GM23248 (cell line): ENCODE results near the gene CCDC169. TPM values are rescaled to one million over a fixed set of nuclear protein-coding genes. Genes with fewer than 3 reads are reported as not detected.
"Not testable (repeated sequence)": the region's sequence is repeated elsewhere in the genome, so short reads cannot be mapped to it uniquely, and the experiment has no call there.

Experiments used
- DNase-seq: peaks from one replicate; pipeline ENCODE4 v3.0.0-alpha.2; 2015
- H2AFZ ChIP-seq: fragments of 200-600 bp; sonication (generic); 2 replicates; pipeline ENCODE4 v1.6.1; 2016; ENCODE audit warnings: antibody characterized with exemption
- H3F3A ChIP-seq: fragments of 200-600 bp; sonication (generic); 2 replicates; pipeline ENCODE4 v1.6.1; 2016; ENCODE audit warnings: mild to moderate bottlenecking, antibody characterized with exemption, mixed run types; ENCODE audit not compliant: insufficient read depth
- H3K27ac ChIP-seq: fragments of 200-600 bp; sonication (generic); 2 replicates; pipeline ENCODE4 v1.5.1; 2016; ENCODE audit warnings: mild to moderate bottlenecking
- H3K27me3 ChIP-seq: fragments of 200-600 bp; sonication (generic); replicated peaks from 2 replicates; pipeline ENCODE4 v1.6.1; 2016; ENCODE audit warnings: mild to moderate bottlenecking; ENCODE audit not compliant: insufficient read depth
- H3K36me3 ChIP-seq: fragments of 200-600 bp; sonication (generic); 2 replicates; pipeline ENCODE4 v1.6.1; 2016; ENCODE audit warnings: low read depth, mild to moderate bottlenecking
- H3K4me1 ChIP-seq: fragments of 200-600 bp; sonication (generic); 2 replicates; pipeline ENCODE4 v1.6.1; 2016; ENCODE audit warnings: mild to moderate bottlenecking; ENCODE audit not compliant: insufficient read depth
- H3K4me2 ChIP-seq: fragments of 200-600 bp; sonication (generic); one replicate; pipeline ENCODE4 v1.6.1; 2016; ENCODE audit warnings: mild to moderate bottlenecking; ENCODE audit not compliant: unreplicated experiment
- H3K4me3 ChIP-seq: fragments of 200-600 bp; sonication (generic); 2 replicates; pipeline ENCODE4 v1.5.1; 2016; ENCODE audit warnings: mild to moderate bottlenecking
- H3K79me2 ChIP-seq: fragments of 200-600 bp; sonication (generic); 2 replicates; pipeline ENCODE4 v1.6.1; 2016; ENCODE audit warnings: mild to moderate bottlenecking; ENCODE audit not compliant: insufficient read depth
- H3K9ac ChIP-seq: fragments of 200-600 bp; sonication (generic); 2 replicates; pipeline ENCODE4 v1.6.1; 2016; ENCODE audit warnings: mild to moderate bottlenecking
- H3K9me2 ChIP-seq: fragments of 200-600 bp; sonication (generic); 2 replicates; pipeline ENCODE4 v1.6.1; 2016; ENCODE audit warnings: mixed run types, mild to moderate bottlenecking, moderate library complexity; ENCODE audit not compliant: insufficient read depth
- H3K9me3 ChIP-seq: fragments of 200-600 bp; sonication (generic); one replicate; pipeline ENCODE4 v1.6.1; 2017; ENCODE audit warnings: low read depth
- H4K20me1 ChIP-seq: fragments of 200-600 bp; sonication (generic); 2 replicates; pipeline ENCODE4 v1.6.0; 2016; ENCODE audit not compliant: insufficient read depth
- EZH2 ChIP-seq: fragments of 200-600 bp; sonication (generic); IDR thresholded peaks from 2 replicates; pipeline ENCODE4 v1.6.1; 2018; ENCODE audit warnings: antibody characterized with exemption, mild to moderate bottlenecking; ENCODE audit not compliant: insufficient read depth, poor library complexity, severe bottlenecking
- EZH2phosphoT487 ChIP-seq: fragments of 200-600 bp; sonication (generic); IDR thresholded peaks from 2 replicates; pipeline ENCODE4 v1.6.1; 2018; ENCODE audit warnings: antibody characterized with exemption, moderate library complexity, mild to moderate bottlenecking, low read depth; ENCODE audit not compliant: insufficient read depth
- WGBS, 2 experiments: methylation state at CpG; one replicate each; pipeline ENCODE4 v1.1.6; 2015 to 2017; ENCODE audit warnings: low lambda C conversion rate in 2 of 2, low coverage in 1 of 2; ENCODE audit errors: missing lambda C conversion rate in 2 of 2; 5-methylcytosine and 5-hydroxymethylcytosine counted together
- in situ Hi-C: fragments of 300-500 bp; cut with MboI; formaldehyde crosslinking; loops from 2 replicates; pipeline ENCODE4 v1.15.0; 2020
- polyA plus RNA-seq: library from polyadenylated mRNA; unstranded; fragments of >200 nt; fragmentation: Nextera tagmentation; extraction: Ambion mirVana; gene quantifications from 2 replicates; pipeline ENCODE4 v1.2.1, GENCODE V29; 2016
- total RNA-seq: library from RNA; depleted of rRNA; stranded (reverse); fragments of >200 nt; shearing (Covaris generic); gene quantifications from 2 replicates; pipeline ENCODE4 v1.2.3, GENCODE V29; 2014

CCDC169 gene
- total and polyA plus RNA-seq, 2 experiments from 2014 or later, result 0.22 to 0.63 TPM

- Histone ChIP-seq H4K20me1 (no peaks in the 10 kb centered on the region), H3K36me3 (peaks cover 55% of the 10 kb centered on the region), H3K27me3 (no peaks in the 10 kb centered on the region), H3K9me3 (no peaks in the 10 kb centered on the region), H3K9me2 (no peaks in the 10 kb centered on the region), H3K79me2 (peaks cover 98% of the 10 kb centered on the region), H2AFZ (no peak overlapping the region), H3F3A (no peaks in the 10 kb centered on the region), H3K27ac (no peak overlapping the region), H3K4me1 (peaks cover 18% of the 10 kb centered on the region), H3K4me3 (no peak overlapping the region), H3K9ac (no peak overlapping the region), H3K4me2 (no peak overlapping the region)
- no peak for DNase-seq
- WGBS, 2 experiments, result 87 to 92% methylated on average over 4 of the region's 4 CpGs
- in situ Hi-C loops, result no loop called here
- TF ChIP-seq EZH2phosphoT487 (no peak), EZH2 (no peak)
Observed at GRCh38 chr13:36331280-36331679, 33.7 kb upstream of the CCDC169 start.

- Histone ChIP-seq H3K79me2 (peaks cover 79% of the 10 kb centered on the region), H3F3A (no peaks in the 10 kb centered on the region), H2AFZ (no peak overlapping the region), H3K4me1 (peaks cover 18% of the 10 kb centered on the region), H3K27me3 (no peaks in the 10 kb centered on the region), H3K9ac (no peak overlapping the region), H4K20me1 (no peaks in the 10 kb centered on the region), H3K27ac (no peak overlapping the region), H3K4me2 (no peak overlapping the region), H3K9me3 (no peaks in the 10 kb centered on the region), H3K9me2 (no peaks in the 10 kb centered on the region), H3K36me3 (peaks cover 60% of the 10 kb centered on the region), H3K4me3 (no peak overlapping the region)
- in situ Hi-C loops, result no loop called here
- no peak for DNase-seq
- WGBS, 2 experiments, result 90 to 92% methylated on average over 4 of the region's 4 CpGs
- no peak for TF ChIP-seq EZH2
- no peak for TF ChIP-seq EZH2phosphoT487
Observed at GRCh38 chr13:36329361-36329760, 31.7 kb upstream of the CCDC169 start.

- 93 to 98% methylated on average over 2 of the region's 2 CpGs for WGBS, 2 experiments
Observed at GRCh38 chr13:36328821-36329220, 31.2 kb upstream of the CCDC169 start.

GRCh38 chr13:36325912-36326311 lies 28.3 kb upstream of the CCDC169 start:
- no peak for DNase-seq
- no peaks in the 10 kb centered on the region for H3K27me3 ChIP-seq
- H3K4me1 ChIP-seq, result no peaks in the 10 kb centered on the region
- no peak overlapping the region for H3K27ac ChIP-seq
- H3K79me2 ChIP-seq, result peaks cover 55% of the 10 kb centered on the region
- H3F3A ChIP-seq, result no peaks in the 10 kb centered on the region
- no peak overlapping the region for H3K4me2 ChIP-seq
- no peaks in the 10 kb centered on the region for H3K9me2 ChIP-seq
- no peaks in the 10 kb centered on the region for H3K9me3 ChIP-seq
- in situ Hi-C loops, result no loop called here
- no peak overlapping the region for H3K4me3 ChIP-seq
- no peak for TF ChIP-seq EZH2
- no peak for TF ChIP-seq EZH2phosphoT487
- no peaks in the 10 kb centered on the region for H4K20me1 ChIP-seq
- H3K36me3 ChIP-seq, result peaks cover 71% of the 10 kb centered on the region
- H2AFZ ChIP-seq, result no peak overlapping the region
- H3K9ac ChIP-seq, result no peak overlapping the region
- 97 to 100% methylated on average over 1 of the region's 1 CpG for WGBS, 2 experiments

More at GRCh38 chr13:36328821-36329220, 31.2 kb upstream of the CCDC169 start:
- no peak for DNase-seq
- no peaks in the 10 kb centered on the region for H3K9me2 ChIP-seq
- in situ Hi-C loops, result no loop called here
- no peaks in the 10 kb centered on the region for H4K20me1 ChIP-seq
- TF ChIP-seq EZH2 (no peak), EZH2phosphoT487 (no peak)
- no peaks in the 10 kb centered on the region for H3K27me3 ChIP-seq
- peaks cover 63% of the 10 kb centered on the region for H3K36me3 ChIP-seq
- H3K9me3 ChIP-seq, result no peaks in the 10 kb centered on the region
- H3K9ac ChIP-seq, result no peak overlapping the region
- no peak overlapping the region for H3K27ac ChIP-seq
- no peak overlapping the region for H3K4me2 ChIP-seq
- no peak overlapping the region for H2AFZ ChIP-seq
- no peak overlapping the region for H3K4me3 ChIP-seq
- H3K79me2 ChIP-seq, result peaks cover 74% of the 10 kb centered on the region
- H3F3A ChIP-seq, result no peaks in the 10 kb centered on the region
- peaks cover 15% of the 10 kb centered on the region for H3K4me1 ChIP-seq

DNA sequence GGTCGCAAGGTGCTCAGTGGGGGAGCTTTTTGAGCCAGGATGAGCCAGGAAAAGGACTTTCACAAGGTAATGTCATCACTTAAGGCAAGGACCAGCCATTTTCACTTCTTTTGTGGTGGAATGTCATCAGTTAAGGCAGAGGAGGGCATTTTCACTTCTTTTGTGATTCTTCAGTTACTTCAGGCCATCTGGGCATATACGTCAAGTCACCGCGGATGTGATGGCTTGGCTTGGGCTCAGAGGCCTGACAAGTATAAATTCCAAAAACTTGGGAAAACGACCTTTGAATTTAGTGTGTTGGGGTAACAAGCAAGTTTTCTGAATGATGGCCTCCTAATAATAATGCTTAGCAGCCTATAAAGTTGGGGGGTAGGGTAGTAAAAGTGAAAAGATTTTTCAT lies 27.3 kb upstream of the CCDC169 start:
- not testable (repeated sequence) for H3K27ac ChIP-seq

More for the DNA sequence above, 27.3 kb upstream of the CCDC169 start:
- in situ Hi-C loops, H4K20me1 ChIP-seq, H3K9me2 ChIP-seq, H2AFZ ChIP-seq, H3K27me3 ChIP-seq, H3K4me2 ChIP-seq, H3K4me3 ChIP-seq, H3K9ac ChIP-seq, H3K4me1 ChIP-seq, H3K9me3 ChIP-seq, H3F3A ChIP-seq, DNase-seq: not testable (repeated sequence)
- 97% methylated on average over 5 of the region's 5 CpGs for WGBS, 2 experiments
- Histone ChIP-seq H3K79me2 (peaks cover 44% of the 10 kb centered on the region), H3K36me3 (peaks cover 61% of the 10 kb centered on the region)
